GM23248 (cell line): ENCODE data around the gene DGKB. TPM values are rescaled to one million over a fixed set of nuclear protein-coding genes. Genes with fewer than 3 reads are reported as not detected.

Source experiments
- DNase-seq: peaks from one replicate; pipeline ENCODE4 v3.0.0-alpha.2; 2015
- H2AFZ ChIP-seq: fragments of 200-600 bp; sonication (generic); 2 replicates; pipeline ENCODE4 v1.6.1; 2016; ENCODE audit warnings: antibody characterized with exemption
- H3F3A ChIP-seq: fragments of 200-600 bp; sonication (generic); 2 replicates; pipeline ENCODE4 v1.6.1; 2016; ENCODE audit warnings: mild to moderate bottlenecking, antibody characterized with exemption, mixed run types; ENCODE audit not compliant: insufficient read depth
- H3K27ac ChIP-seq: fragments of 200-600 bp; sonication (generic); 2 replicates; pipeline ENCODE4 v1.5.1; 2016; ENCODE audit warnings: mild to moderate bottlenecking
- H3K27me3 ChIP-seq: fragments of 200-600 bp; sonication (generic); replicated peaks from 2 replicates; pipeline ENCODE4 v1.6.1; 2016; ENCODE audit warnings: mild to moderate bottlenecking; ENCODE audit not compliant: insufficient read depth
- H3K36me3 ChIP-seq: fragments of 200-600 bp; sonication (generic); 2 replicates; pipeline ENCODE4 v1.6.1; 2016; ENCODE audit warnings: low read depth, mild to moderate bottlenecking
- H3K4me1 ChIP-seq: fragments of 200-600 bp; sonication (generic); 2 replicates; pipeline ENCODE4 v1.6.1; 2016; ENCODE audit warnings: mild to moderate bottlenecking; ENCODE audit not compliant: insufficient read depth
- H3K4me2 ChIP-seq: fragments of 200-600 bp; sonication (generic); one replicate; pipeline ENCODE4 v1.6.1; 2016; ENCODE audit warnings: mild to moderate bottlenecking; ENCODE audit not compliant: unreplicated experiment
- H3K4me3 ChIP-seq: fragments of 200-600 bp; sonication (generic); 2 replicates; pipeline ENCODE4 v1.5.1; 2016; ENCODE audit warnings: mild to moderate bottlenecking
- H3K79me2 ChIP-seq: fragments of 200-600 bp; sonication (generic); 2 replicates; pipeline ENCODE4 v1.6.1; 2016; ENCODE audit warnings: mild to moderate bottlenecking; ENCODE audit not compliant: insufficient read depth
- H3K9ac ChIP-seq: fragments of 200-600 bp; sonication (generic); 2 replicates; pipeline ENCODE4 v1.6.1; 2016; ENCODE audit warnings: mild to moderate bottlenecking
- H3K9me2 ChIP-seq: fragments of 200-600 bp; sonication (generic); 2 replicates; pipeline ENCODE4 v1.6.1; 2016; ENCODE audit warnings: mixed run types, mild to moderate bottlenecking, moderate library complexity; ENCODE audit not compliant: insufficient read depth
- H3K9me3 ChIP-seq: fragments of 200-600 bp; sonication (generic); one replicate; pipeline ENCODE4 v1.6.1; 2017; ENCODE audit warnings: low read depth
- H4K20me1 ChIP-seq: fragments of 200-600 bp; sonication (generic); 2 replicates; pipeline ENCODE4 v1.6.0; 2016; ENCODE audit not compliant: insufficient read depth
- EZH2 ChIP-seq: fragments of 200-600 bp; sonication (generic); IDR thresholded peaks from 2 replicates; pipeline ENCODE4 v1.6.1; 2018; ENCODE audit warnings: antibody characterized with exemption, mild to moderate bottlenecking; ENCODE audit not compliant: insufficient read depth, poor library complexity, severe bottlenecking
- EZH2phosphoT487 ChIP-seq: fragments of 200-600 bp; sonication (generic); IDR thresholded peaks from 2 replicates; pipeline ENCODE4 v1.6.1; 2018; ENCODE audit warnings: antibody characterized with exemption, moderate library complexity, mild to moderate bottlenecking, low read depth; ENCODE audit not compliant: insufficient read depth
- WGBS, 2 experiments: methylation state at CpG; one replicate each; pipeline ENCODE4 v1.1.6; 2015 to 2017; ENCODE audit warnings: low lambda C conversion rate in 2 of 2, low coverage in 1 of 2; ENCODE audit errors: missing lambda C conversion rate in 2 of 2; 5-methylcytosine and 5-hydroxymethylcytosine counted together
- in situ Hi-C: fragments of 300-500 bp; cut with MboI; formaldehyde crosslinking; loops from 2 replicates; pipeline ENCODE4 v1.15.0; 2020
- polyA plus RNA-seq: library from polyadenylated mRNA; unstranded; fragments of >200 nt; fragmentation: Nextera tagmentation; extraction: Ambion mirVana; gene quantifications from 2 replicates; pipeline ENCODE4 v1.2.1, GENCODE V29; 2016
- total RNA-seq: library from RNA; depleted of rRNA; stranded (reverse); fragments of >200 nt; shearing (Covaris generic); gene quantifications from 2 replicates; pipeline ENCODE4 v1.2.3, GENCODE V29; 2014

The DGKB gene
- total and polyA plus RNA-seq, 2 experiments from 2014 or later: 0.65 to 1.7 TPM

DNA sequence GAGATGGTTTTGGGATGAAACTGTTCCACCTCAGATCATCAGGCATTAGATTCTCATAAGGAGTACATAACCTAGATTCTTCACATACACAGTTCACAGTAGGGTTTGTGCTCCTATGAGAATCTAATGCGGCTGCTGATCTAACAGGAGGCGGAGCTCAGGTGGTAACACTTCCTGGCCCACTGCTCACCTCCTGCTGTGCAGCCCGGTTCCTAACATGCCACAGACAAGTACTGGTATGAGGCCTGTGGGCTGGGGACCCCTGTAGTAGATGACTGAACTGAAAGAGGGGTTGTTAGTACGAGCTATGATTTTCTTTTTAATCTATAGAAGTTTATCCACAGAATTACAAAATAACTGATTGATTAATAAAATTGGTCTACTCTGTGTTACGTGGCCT is 48.1 kb downstream of the DGKB start:
- no peak overlapping the region for H3K27ac ChIP-seq
- WGBS, 2 experiments: 78 to 84% methylated on average over 5 of the region's 5 CpGs
- H3K4me3 ChIP-seq: no peak overlapping the region
- TF ChIP-seq EZH2phosphoT487 (no peak), EZH2 (no peak)
- no peaks in the 10 kb centered on the region for H3F3A ChIP-seq
- H3K4me1 ChIP-seq: no peaks in the 10 kb centered on the region
- H4K20me1 ChIP-seq: no peaks in the 10 kb centered on the region
- H3K79me2 ChIP-seq: no peaks in the 10 kb centered on the region
- no peak for DNase-seq
- H3K9me3 ChIP-seq: no peaks in the 10 kb centered on the region
- in situ Hi-C loops: no loop called here
- H3K4me2 ChIP-seq: no peak overlapping the region
- no peak overlapping the region for H2AFZ ChIP-seq
- H3K9ac ChIP-seq: no peak overlapping the region
- H3K36me3 ChIP-seq: no peaks in the 10 kb centered on the region
- no peaks in the 10 kb centered on the region for H3K27me3 ChIP-seq
- no peaks in the 10 kb centered on the region for H3K9me2 ChIP-seq

DNA sequence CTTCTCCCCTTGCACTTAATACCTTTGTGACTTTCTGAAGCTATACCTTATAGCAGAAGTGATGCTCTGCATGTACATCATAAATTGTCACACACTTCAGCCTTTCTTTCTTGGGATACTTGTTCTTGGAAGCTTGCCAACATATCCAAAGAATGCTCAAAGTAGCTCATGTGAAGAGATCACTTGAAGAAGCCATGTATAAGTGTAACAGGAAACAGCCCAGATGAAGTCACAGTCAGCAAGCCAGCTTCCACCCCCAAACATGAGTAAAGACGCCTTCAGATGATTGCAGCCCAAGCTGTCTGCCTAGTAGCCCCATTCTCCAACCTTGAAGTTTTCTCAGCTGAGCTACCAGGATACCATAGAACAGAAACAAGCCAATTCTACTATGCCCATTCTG is 50.9 kb downstream of the DGKB start:
- Histone ChIP-seq H3K36me3 (no peaks in the 10 kb centered on the region), H3K9ac (no peak overlapping the region), H3K27ac (no peak overlapping the region), H3K9me3 (no peaks in the 10 kb centered on the region), H3K4me3 (no peak overlapping the region), H3K27me3 (no peaks in the 10 kb centered on the region), H2AFZ (no peak overlapping the region), H3F3A (no peaks in the 10 kb centered on the region), H3K9me2 (no peaks in the 10 kb centered on the region), H3K79me2 (no peaks in the 10 kb centered on the region), H4K20me1 (no peaks in the 10 kb centered on the region), H3K4me2 (no peak overlapping the region), H3K4me1 (no peaks in the 10 kb centered on the region)
- in situ Hi-C loops: no loop called here
- DNase-seq: peak; percentile 19
- TF ChIP-seq EZH2phosphoT487 (no peak), EZH2 (no peak)
- WGBS, 2 experiments: 33 to 53% methylated on average over 1 of the region's 1 CpG

DNA sequence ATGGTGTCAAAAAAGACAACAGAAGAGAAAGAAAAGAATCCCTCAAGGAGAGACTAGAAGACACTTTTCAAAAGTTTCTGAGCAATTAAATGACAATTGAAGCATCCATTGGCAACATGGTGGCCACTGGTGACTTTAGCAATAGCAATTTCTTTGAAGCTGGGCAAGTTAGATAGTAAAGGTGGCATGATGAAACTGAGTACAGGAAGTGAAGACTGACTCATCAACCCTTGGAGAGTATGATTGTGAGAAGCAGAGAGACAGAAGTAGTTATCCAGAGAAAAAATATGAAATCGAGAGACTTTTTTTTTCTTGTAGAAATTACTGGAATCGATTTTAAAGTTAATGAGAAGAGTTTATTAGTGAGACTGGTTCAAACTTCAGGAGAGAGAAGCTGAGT is 52.5 kb downstream of the DGKB start:
- DNase-seq: peak; percentile 37
- no peaks in the 10 kb centered on the region for H3K79me2 ChIP-seq
- 89 to 91% methylated on average over 2 of the region's 2 CpGs for WGBS, 2 experiments
- no peaks in the 10 kb centered on the region for H3K4me1 ChIP-seq
- no peak overlapping the region for H3K9ac ChIP-seq
- H3F3A ChIP-seq: no peaks in the 10 kb centered on the region
- H3K36me3 ChIP-seq: no peaks in the 10 kb centered on the region
- no peak overlapping the region for H3K4me2 ChIP-seq
- no peaks in the 10 kb centered on the region for H3K9me3 ChIP-seq
- H2AFZ ChIP-seq: no peak overlapping the region
- H4K20me1 ChIP-seq: no peaks in the 10 kb centered on the region
- no peak for TF ChIP-seq EZH2phosphoT487
- no peak overlapping the region for H3K27ac ChIP-seq
- in situ Hi-C loops: no loop called here
- no peaks in the 10 kb centered on the region for H3K27me3 ChIP-seq
- no peak overlapping the region for H3K4me3 ChIP-seq
- no peaks in the 10 kb centered on the region for H3K9me2 ChIP-seq

DNA sequence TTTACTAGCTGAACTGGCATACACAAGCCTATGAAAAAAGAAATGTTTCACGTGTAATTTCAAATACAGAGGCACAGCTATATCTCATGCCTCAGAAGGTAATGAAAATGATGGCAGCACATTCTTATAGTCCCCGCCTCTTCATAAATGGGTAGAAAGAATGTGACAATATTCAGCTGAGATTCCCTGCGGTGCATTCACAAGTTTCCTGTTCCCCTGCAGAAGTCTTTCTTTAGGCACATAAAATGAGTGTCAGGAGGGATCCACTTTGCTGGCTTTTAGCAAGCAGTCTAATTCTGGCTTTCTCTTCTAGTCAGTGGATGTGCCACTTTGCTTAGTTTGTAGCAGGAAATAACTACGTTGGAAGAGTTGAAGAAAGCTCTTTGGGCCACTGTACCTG is 56.1 kb downstream of the DGKB start:
- no peak for DNase-seq
- no peaks in the 10 kb centered on the region for H3K79me2 ChIP-seq
- in situ Hi-C loops: no loop called here
- TF ChIP-seq EZH2 (no peak), EZH2phosphoT487 (no peak)
- H3K36me3 ChIP-seq: no peaks in the 10 kb centered on the region
- WGBS, 2 experiments: 76 to 78% methylated on average over 4 of the region's 4 CpGs
- no peak overlapping the region for H3K9ac ChIP-seq
- H3K4me3 ChIP-seq: no peak overlapping the region
- H3K27me3 ChIP-seq: no peaks in the 10 kb centered on the region
- H4K20me1 ChIP-seq: no peaks in the 10 kb centered on the region
- H3K27ac ChIP-seq: no peak overlapping the region
- H3K9me3 ChIP-seq: no peaks in the 10 kb centered on the region
- no peak overlapping the region for H2AFZ ChIP-seq
- no peak overlapping the region for H3K4me2 ChIP-seq
- H3K9me2 ChIP-seq: no peaks in the 10 kb centered on the region
- peaks cover 15% of the 10 kb centered on the region for H3K4me1 ChIP-seq
- peaks cover 15% of the 10 kb centered on the region; the same call in 1 of the 2 replicates for H3F3A ChIP-seq

DNA sequence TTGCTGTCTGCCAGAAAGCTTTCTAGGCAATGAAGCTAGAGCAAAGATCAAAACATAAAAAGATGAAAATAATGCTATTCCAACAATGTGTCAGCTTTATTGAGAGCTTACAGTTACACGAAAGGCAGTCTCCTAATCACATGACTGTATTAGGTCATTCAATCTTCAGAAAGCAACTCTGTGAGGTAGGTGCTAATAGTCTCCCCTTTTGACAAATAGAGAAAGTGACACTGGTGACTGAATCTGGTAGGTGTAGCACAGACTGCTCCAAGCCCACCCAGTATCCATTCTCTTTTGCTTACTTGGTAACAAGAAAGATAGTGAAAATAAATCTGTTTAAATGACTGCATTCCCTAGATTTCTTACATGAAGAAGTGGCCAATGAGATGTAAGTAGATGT is 58.8 kb downstream of the DGKB start:
- peaks cover 35% of the 10 kb centered on the region for H3K4me1 ChIP-seq
- H3K4me3 ChIP-seq: no peak overlapping the region
- H3K9ac ChIP-seq: no peak overlapping the region
- in situ Hi-C loops: no loop called here
- H3K27ac ChIP-seq: no peak overlapping the region
- H3K9me3 ChIP-seq: no peaks in the 10 kb centered on the region
- DNase-seq: no peak
- H4K20me1 ChIP-seq: no peaks in the 10 kb centered on the region
- no peaks in the 10 kb centered on the region for H3K27me3 ChIP-seq
- TF ChIP-seq EZH2: no peak
- no peak for TF ChIP-seq EZH2phosphoT487
- peaks cover 24% of the 10 kb centered on the region; the same call in 1 of the 2 replicates for H3F3A ChIP-seq
- H2AFZ ChIP-seq: no peak overlapping the region
- no peaks in the 10 kb centered on the region for H3K9me2 ChIP-seq
- H3K36me3 ChIP-seq: no peaks in the 10 kb centered on the region
- WGBS, 2 experiments: 76 to 82% methylated on average over 1 of the region's 1 CpG
- no peaks in the 10 kb centered on the region for H3K79me2 ChIP-seq
- H3K4me2 ChIP-seq: no peak overlapping the region
